Neural crest cell (in vitro differentiated cells): ENCODE results near the gene NUDT3. TPM values are rescaled to one million over a fixed set of nuclear protein-coding genes. Genes with fewer than 3 reads are reported as not detected.

Experiments used
- DNase-seq: peaks from one replicate; pipeline ENCODE4 v3.0.0; 2021; ENCODE audit warnings: low read depth, mixed read lengths, low spot score
- H3K27ac Mint-ChIP-seq: one replicate; pipeline ENCODE4 v1.8.0; 2021; ENCODE audit warnings: mild to moderate bottlenecking, mixed read lengths; ENCODE audit not compliant: unreplicated experiment
- H3K27me3 Mint-ChIP-seq: 2 replicates; pipeline ENCODE4 v1.8.0; 2021; ENCODE audit warnings: low read depth, mild to moderate bottlenecking, mixed read lengths
- H3K36me3 Mint-ChIP-seq: 2 replicates; pipeline ENCODE4 v1.8.0; 2021; ENCODE audit warnings: low read depth, mild to moderate bottlenecking, mixed read lengths
- H3K4me1 Mint-ChIP-seq: 2 replicates; pipeline ENCODE4 v1.8.0; 2021; ENCODE audit warnings: mixed read lengths
- H3K4me3 Mint-ChIP-seq: one replicate; pipeline ENCODE4 v1.8.0; 2021; ENCODE audit warnings: mild to moderate bottlenecking, mixed read lengths
- H3K9me3 Mint-ChIP-seq: 2 replicates; pipeline ENCODE4 v1.8.0; 2021; ENCODE audit warnings: mixed read lengths
- total RNA-seq: library from RNA; stranded (reverse); gene quantifications from 2 replicates; pipeline ENCODE4 v1.2.1, GENCODE V29; 2021
- TF ChIP-seq, protein P1 (sequence below): fragments of 200-600 bp; sonication (generic); conservative IDR thresholded peaks from 2 replicates; pipeline ENCODE4 v1.5.0; 2021; ENCODE audit warnings: antibody characterized with exemption, mild to moderate bottlenecking

Gene NUDT3
- total RNA-seq, 1 donor from 2014 or later, result 47.5 TPM

DNA sequence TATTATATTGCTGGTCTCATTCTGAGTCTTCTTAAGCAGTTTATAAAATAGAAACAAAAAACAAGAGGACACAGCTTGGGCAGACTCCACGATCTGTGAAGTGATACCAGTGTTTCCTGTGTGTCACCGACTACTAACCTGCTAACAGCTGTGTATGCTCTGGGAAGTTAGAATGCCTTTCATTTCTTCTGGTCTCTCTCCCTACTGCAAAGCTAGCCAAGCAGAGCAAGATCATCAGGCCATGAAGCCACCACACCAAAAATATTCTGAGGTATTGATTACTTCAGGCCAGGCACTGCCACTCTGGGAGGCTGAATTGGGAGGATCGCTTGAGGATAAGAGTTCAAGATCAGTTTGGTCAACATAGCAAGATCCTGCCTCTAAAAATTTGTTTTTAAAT is 96.7 kb downstream of the NUDT3 start:
- Mint-ChIP-seq H3K36me3 (peaks cover 12% of the 10 kb centered on the region), H3K4me1 (no peaks in the 10 kb centered on the region), H3K4me3 (no peak overlapping the region), H3K27me3 (no peaks in the 10 kb centered on the region), H3K9me3 (no peaks in the 10 kb centered on the region), H3K27ac (peak overlapping the region; percentile 43)
- TF ChIP-seq, protein P1, sequence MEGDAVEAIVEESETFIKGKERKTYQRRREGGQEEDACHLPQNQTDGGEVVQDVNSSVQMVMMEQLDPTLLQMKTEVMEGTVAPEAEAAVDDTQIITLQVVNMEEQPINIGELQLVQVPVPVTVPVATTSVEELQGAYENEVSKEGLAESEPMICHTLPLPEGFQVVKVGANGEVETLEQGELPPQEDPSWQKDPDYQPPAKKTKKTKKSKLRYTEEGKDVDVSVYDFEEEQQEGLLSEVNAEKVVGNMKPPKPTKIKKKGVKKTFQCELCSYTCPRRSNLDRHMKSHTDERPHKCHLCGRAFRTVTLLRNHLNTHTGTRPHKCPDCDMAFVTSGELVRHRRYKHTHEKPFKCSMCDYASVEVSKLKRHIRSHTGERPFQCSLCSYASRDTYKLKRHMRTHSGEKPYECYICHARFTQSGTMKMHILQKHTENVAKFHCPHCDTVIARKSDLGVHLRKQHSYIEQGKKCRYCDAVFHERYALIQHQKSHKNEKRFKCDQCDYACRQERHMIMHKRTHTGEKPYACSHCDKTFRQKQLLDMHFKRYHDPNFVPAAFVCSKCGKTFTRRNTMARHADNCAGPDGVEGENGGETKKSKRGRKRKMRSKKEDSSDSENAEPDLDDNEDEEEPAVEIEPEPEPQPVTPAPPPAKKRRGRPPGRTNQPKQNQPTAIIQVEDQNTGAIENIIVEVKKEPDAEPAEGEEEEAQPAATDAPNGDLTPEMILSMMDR, result no peak
- no peak for DNase-seq

DNA sequence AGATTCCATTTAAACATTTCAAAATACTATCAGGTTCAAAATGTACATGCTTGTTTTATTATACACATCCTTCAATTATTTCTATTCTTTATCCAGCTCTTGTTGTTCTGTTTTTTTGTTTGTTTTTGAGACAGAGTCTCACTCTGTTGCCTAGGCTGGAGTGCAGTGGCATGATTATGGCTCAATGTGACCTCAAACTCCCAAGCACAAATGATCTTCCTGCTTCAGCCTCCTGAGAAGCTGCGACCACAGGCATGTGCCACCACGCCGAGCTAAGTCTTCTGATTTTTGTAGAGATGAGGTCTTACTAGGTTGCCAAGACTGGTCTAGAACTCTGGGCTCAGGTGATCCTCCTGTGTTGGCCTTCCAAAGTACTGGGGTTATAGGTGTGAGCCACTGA is 99.5 kb downstream of the NUDT3 start:
- H3K4me1 Mint-ChIP-seq, result peaks cover 15% of the 10 kb centered on the region
- no peak overlapping the region for H3K4me3 Mint-ChIP-seq
- TF ChIP-seq, protein P1, result no peak
- no peak overlapping the region for H3K27ac Mint-ChIP-seq
- H3K27me3 Mint-ChIP-seq, result no peaks in the 10 kb centered on the region
- no peaks in the 10 kb centered on the region for H3K9me3 Mint-ChIP-seq
- DNase-seq, result no peak
- H3K36me3 Mint-ChIP-seq, result peaks cover 12% of the 10 kb centered on the region

DNA sequence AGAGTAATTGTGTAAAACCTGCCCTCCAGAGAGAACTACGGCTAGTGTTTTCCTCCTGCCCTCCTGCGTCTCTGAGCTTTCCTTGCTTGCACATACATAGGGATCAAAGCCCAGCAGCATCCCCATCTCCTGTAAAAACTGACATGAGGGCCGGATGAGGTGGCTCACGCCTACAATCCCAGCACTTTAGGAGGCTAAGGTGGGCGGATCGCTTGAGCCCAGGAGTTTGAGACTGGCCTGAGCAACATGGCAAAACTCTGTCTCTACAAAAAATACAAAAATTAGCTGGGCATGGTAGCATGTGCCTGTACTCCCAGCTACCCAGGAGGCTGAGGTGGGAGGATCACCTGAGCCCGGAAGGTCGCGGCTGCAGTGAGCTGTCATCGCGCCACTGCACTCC is 103.3 kb downstream of the NUDT3 start:
- H3K27me3 Mint-ChIP-seq, result no peaks in the 10 kb centered on the region
- H3K9me3 Mint-ChIP-seq, result no peaks in the 10 kb centered on the region
- TF ChIP-seq, protein P1, result no peak
- DNase-seq, result no peak
- peaks cover 48% of the 10 kb centered on the region for H3K4me1 Mint-ChIP-seq
- no peak overlapping the region for H3K4me3 Mint-ChIP-seq
- peaks cover 12% of the 10 kb centered on the region for H3K36me3 Mint-ChIP-seq
- peak overlapping the region; percentile 89 for H3K27ac Mint-ChIP-seq

DNA sequence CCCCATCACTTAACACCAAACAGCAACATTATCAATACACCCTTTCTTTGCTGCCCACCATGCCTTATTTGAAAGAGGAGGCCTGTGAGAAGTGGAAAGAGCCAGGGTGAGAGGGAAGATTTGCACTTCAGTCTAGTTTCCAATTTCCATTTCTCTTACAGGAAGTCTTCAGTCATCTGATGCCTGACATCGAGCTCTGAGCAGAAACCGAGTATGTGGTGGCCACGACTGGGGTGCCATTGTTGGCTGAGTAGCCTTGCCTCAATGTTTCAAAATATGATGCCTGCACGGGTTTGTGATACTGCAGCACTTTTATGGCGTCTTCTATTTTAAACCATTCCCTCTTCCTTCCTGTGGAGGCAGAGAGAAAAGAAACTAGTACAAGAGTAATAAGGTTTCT is 103.9 kb downstream of the NUDT3 start:
- no peaks in the 10 kb centered on the region for H3K9me3 Mint-ChIP-seq
- H3K27me3 Mint-ChIP-seq, result no peaks in the 10 kb centered on the region
- H3K4me1 Mint-ChIP-seq, result peaks cover 54% of the 10 kb centered on the region
- H3K27ac Mint-ChIP-seq, result peak overlapping the region; percentile 95
- TF ChIP-seq, protein P1, result no peak
- DNase-seq, result no peak
- H3K4me3 Mint-ChIP-seq, result peak overlapping the region; percentile 28
- peaks cover 15% of the 10 kb centered on the region for H3K36me3 Mint-ChIP-seq

DNA sequence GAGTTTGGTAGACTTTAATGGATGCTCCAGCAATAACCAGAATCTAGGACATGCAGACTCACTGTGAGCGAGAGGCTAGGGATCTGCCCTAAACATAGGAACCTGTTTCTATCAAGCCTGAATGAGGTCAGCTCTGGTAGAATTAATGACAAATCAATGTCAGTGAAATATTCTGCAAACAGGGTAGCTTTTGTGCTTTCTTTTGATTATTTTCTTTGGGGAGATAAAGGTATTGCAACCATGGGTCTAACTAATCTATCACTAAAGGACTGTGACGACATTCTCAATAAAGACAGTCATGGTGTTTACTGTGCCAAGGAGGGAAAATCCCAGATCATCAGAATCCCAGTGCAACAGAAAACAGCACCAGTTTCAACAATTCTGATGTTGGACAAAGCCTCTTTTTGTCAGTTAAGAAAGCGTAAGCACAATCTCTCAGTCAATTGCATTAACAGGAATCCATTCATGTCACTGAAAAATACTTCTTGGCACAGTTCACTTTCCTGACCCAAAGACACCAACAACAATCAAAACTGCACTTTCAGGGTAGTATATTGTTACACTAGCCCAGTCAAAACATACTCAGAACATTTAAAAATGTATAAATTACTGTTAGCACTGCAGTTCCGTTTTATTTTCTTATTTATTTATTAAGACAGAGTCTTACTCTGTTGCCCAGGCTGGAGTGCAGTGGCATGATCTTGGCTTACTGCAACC is 106.9 kb downstream of the NUDT3 start:
- peaks cover 54% of the 10 kb centered on the region for H3K4me1 Mint-ChIP-seq
- no peaks in the 10 kb centered on the region for H3K27me3 Mint-ChIP-seq

More for the DNA sequence above, 106.9 kb downstream of the NUDT3 start:
- no peak for DNase-seq
- Mint-ChIP-seq H3K36me3 (peaks cover 14% of the 10 kb centered on the region), H3K4me3 (peak overlapping the region; percentile 18), H3K27ac (peak overlapping the region; percentile 74), H3K9me3 (no peaks in the 10 kb centered on the region)
- TF ChIP-seq, protein P1, result no peak
